ENCODE results near the gene MAPK8IP1.
"Not testable (repeated sequence)": the region's sequence is repeated elsewhere in the genome, so short reads cannot be mapped to it uniquely, and the experiment has no call there.

MAPK8IP1 gene

DNA sequence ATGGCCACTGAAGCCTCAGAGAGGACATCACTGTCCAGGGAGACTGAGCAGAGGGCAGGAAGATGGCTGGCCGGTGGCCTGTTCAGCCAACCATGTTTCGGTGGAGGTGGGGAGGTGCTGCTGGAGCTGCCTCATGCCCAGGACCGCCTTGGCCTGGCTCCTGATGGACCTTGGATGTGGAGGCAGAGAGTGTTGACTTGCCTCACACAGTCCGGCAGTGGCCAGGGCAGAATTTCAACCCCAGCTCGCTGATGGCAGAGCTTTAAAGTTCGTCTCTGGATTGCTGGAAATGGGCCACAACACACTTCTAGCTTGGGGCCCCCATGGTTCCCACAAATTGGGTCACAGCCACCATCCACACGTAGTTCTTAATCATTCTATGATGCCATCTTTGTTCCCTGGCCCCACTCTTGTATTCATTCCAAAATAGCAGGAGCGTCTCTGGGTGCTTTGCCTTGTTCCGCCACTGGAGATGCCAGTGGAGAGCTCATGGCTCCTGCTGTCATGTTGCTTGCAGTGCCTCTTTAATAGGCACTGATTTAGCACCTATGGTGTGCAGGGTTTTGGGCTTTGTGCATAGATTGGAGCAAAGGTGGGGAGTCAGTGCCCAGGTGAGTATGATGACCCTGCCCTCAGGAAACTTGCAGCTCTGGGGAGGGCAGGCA is 5.6 kb downstream of the MAPK8IP1 start:
- no peak for DNase-seq (ENCODE audit: low spot score)

DNA sequence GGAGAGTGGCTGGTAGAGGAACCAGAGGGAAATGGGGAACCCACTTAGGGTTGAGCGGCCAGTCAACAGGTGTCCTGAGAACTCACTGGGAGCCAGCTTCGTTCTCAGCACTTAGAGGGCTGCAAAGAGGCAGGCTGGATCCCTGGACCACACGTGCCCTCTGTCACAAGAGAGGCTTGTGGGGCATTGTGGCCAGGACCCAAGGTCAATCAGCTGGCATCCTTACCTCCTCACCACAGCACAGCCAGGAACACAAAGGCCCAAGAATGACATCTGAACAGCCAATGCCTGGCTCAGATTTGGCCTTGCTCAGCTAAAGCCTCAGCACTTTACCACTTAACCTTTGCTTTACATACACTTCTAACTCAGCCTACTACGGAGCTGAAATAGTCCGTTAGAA is 7.4 kb downstream of the MAPK8IP1 start:
- no peak for DNase-seq (ENCODE audit: low spot score)

DNA sequence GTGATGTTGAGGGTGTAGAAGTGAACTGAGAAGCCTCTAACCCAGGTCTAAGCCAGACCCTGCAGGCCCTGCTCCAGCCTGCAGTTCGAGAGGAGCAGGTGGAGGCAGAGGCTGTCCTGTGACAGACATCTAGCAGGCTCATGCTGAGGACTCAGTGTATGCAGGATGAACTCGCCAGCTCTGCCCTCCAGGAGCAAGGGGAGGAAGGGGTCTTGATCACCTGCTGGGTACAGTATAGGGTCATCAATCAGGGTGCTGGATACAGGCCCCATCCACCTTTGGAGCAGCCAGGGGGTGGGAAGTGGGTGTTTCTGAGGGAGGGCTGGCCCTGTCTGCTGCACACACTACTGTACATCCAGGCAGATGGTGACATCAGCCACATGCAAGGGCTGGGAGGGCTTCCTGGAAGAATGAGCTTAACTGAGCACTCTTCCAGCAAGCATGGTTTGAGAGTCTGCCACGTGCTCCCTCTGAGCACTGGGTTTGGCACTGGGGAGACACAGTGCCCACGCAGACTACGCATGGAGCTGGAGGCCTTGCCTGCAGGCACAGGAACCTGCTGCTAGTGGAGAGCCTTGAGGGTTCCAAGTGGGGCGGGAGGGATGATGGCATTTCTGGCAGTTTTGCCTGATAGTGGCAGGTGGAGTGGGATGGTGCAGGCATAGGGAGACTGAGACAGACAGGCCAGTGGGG is 9.2 kb downstream of the MAPK8IP1 start:
- DNase-seq (ENCODE audit: low spot score): no peak

DNA sequence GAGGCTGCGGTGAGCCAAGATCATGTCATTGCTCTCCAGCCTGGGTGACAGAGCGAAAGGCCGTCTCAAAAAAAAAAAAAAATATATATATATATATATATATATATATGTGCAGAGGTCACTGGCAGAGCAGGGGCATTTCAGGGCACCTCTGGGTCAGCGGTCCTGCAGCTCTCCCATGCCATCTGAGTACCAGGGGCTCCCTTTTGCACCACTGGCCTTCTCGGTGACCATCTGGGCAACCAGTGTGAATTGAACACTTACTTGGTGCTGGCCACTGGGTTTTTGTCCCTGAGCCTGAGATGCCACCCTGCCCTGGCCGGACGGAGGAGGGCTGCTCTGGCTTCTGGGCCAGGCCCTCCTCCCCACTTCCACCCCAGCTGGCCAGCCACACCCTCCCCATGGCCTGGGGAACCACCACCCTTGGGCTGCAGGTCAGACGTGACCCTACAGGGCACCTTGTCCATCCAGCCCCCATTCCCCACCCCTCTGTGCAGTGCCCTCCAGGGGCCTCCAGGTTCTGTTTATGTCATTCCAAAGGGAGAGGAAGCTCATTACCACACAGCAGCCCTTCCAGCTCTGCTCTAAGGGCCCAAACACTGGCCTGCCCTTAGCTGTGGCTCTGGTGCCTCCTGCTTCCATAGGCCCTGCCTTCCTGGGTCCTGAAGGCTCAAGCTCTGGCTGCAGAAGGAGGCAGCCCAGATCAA is 10.3 kb downstream of the MAPK8IP1 start:
- no peak for DNase-seq (ENCODE audit: low spot score)

DNA sequence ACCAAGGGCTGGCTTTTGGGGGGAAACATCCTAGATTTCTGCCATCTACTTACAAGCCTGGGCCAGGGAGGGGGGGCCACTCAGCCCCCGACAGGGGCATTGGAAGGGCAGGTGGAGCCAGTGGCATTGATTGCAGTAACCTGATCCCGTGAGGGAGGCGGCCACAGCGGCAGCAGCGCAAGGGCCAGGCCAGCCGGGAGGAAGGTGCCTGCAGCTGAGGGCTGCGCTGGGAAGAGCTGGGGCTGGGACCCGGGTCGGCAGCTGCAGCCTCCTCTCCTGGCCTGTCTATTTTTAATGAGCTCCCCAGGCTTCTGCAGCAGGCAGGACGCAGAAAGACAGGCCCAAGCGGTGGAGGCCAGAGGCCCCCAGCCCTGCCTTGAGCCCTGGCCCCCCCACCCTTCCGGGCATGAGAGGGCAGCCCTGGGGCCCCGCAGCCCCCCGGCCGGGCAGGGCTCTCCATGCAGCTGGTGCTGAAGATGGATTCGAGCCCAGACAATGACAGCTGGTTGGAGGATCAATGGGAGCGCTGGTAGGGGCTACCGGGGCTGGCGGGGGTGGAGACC is 11.1 kb downstream of the MAPK8IP1 start:
- DNase-seq (ENCODE audit: low spot score): peak; percentile 69

DNA sequence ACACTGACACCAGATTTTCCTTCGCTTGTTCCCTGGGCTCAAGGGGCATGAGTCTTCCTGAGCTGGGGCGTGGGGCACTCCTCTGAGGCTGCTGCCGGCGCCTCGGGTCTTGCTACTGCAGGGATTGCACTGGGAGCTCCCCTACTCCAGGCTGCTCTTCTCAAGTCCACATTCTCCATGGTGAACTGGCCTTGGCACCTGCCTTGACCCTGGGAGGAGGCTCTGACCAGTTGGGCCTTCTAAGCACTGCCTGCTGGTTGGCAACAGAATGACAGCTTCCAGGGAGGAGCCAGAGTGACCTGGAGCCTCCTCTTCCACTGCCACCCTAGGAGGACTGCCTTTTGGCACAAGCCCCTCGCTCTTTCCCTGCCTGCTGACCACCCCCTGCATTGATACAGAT is 12.1 kb downstream of the MAPK8IP1 start:
- DNase-seq (ENCODE audit: low spot score): no peak

DNA sequence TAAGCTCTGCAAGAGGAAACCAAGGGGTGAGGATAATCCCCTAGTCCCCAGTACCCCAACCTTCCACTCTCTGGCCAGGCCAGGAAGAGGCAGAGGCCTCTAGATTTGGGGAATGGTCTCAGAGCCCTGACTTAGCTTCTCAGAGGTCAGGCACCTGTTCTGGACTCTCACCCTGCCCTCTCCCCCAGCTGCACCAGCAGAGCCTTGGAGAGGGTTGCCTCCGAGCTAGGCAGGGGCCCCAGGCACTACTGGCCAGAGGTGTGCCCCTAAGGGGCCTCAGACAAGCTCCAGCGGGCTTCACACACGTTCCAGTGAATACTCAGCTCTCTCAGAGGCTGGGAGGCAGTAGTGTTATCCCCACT is 13.6 kb downstream of the MAPK8IP1 start:
- no peak for DNase-seq (ENCODE audit: low spot score)

DNA sequence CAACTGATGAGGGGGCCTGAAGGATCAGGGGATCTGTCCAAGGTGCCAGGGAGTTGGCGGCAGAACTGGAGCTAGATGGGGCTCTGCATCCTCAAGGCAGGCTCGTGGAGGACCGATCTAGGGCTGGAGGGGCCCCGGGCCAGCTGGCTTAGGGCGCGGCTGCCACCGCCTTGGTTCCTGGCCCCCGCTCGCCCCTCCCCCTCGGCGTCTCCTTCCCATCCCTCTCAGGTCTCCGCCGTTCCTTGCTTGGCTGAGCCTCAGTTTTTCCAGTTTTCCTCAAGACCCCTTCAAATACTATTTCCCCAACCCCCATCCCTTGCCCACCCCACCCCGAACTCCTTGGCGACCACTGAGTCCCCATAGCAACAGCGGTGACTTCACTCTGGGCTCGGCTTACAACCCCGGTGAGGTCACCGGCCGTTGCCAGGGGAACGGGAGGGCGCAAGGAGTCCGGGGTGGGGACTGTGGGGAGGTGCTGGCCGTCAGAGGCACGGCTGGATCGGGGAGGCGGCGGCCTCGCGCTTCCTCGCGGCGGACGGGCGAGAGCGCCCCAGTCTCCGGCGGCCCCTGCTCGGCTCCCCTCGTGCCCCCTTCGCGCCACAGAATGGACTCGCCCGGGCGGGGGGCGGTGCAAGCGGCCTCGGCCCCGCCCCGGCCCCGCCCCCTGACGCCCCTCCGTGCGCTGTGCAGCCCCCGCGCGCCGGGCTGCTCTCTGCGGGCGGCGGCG is 14.2 kb downstream of the MAPK8IP1 start:
- DNase-seq (ENCODE audit: low spot score): peak; percentile 97

DNA sequence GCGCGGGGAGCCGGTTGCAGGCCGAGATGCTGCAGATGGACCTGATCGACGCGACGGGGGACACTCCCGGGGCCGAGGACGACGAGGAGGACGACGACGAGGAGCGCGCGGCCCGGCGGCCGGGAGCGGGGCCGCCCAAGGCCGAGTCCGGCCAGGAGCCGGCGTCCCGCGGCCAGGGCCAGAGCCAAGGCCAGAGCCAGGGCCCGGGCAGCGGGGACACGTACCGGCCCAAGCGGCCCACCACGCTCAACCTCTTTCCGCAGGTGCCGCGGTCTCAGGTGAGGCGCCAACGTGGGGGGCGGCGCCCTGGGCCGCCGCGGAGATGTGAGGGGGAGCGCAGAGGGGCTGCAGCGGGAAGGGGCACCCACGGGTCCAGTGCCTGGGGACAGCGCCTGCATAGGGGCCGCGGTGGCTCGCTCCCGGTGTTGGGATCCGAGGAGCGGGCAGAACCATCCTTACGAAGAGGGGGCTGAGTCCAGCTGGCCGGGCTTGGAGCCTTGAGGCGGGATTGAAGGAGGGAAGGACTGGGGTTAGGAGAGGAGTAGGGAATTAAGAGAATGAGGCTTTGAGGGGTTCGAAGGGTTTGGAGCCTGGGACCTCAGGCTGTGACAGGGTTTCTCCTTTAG is 14.8 kb downstream of the MAPK8IP1 start:
- not testable (repeated sequence) for DNase-seq (ENCODE audit: low spot score)

DNA sequence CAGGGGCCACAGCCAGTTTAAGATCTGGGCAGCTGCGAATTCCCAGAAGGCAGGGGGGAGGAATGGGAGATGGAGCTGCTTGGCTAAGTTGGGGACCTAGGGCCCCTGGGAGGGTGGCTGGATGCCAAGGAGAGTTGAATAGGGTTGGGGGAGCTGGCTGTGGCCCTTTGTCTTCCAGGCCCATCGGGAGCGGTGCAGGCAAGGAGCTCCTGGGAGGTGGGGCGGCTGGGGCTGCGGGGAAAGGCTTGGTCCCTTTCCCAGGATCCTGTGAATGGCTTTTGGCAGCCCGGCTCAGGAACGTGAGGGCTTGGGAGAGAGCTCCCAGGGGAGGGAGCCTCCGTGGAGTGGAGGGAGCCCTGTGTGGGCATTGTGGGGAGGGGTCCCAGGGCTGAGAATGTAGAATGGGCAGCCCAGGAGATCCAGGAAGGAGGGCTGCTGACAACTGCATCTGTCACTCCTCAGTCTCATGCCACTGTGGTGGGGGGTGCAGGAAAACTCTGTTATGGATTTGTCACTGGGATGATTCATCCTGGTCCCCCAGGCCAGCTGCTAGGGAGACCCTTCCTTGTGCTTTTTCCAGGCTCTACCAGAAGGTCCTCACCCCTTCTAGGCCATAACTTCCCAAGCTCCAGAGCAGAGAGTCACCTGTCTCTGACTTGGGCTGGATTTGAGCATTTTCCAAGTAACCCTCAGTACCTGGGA is 15.6 kb downstream of the MAPK8IP1 start:
- no peak for DNase-seq (ENCODE audit: low spot score)

DNA sequence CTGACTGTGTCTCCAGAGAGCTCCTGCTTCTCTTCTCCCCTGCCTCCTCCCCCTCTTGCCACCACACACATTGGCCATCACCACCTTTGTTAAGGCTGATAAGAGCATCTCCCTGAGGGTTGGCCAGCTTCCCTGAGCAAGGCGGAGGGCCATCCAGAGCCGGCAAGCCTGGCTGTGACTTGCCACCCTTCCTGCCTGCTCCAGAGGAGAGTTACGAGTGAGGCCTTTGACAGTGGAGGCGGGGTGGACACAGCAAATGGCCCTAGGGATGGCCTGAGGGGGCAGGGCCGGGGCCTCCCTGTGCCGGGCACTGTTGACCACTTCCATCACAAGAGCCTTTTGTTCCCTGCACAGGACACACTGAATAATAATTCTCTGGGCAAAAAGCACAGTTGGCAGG is 16.2 kb downstream of the MAPK8IP1 start:
- DNase-seq (ENCODE audit: low spot score): no peak

DNA sequence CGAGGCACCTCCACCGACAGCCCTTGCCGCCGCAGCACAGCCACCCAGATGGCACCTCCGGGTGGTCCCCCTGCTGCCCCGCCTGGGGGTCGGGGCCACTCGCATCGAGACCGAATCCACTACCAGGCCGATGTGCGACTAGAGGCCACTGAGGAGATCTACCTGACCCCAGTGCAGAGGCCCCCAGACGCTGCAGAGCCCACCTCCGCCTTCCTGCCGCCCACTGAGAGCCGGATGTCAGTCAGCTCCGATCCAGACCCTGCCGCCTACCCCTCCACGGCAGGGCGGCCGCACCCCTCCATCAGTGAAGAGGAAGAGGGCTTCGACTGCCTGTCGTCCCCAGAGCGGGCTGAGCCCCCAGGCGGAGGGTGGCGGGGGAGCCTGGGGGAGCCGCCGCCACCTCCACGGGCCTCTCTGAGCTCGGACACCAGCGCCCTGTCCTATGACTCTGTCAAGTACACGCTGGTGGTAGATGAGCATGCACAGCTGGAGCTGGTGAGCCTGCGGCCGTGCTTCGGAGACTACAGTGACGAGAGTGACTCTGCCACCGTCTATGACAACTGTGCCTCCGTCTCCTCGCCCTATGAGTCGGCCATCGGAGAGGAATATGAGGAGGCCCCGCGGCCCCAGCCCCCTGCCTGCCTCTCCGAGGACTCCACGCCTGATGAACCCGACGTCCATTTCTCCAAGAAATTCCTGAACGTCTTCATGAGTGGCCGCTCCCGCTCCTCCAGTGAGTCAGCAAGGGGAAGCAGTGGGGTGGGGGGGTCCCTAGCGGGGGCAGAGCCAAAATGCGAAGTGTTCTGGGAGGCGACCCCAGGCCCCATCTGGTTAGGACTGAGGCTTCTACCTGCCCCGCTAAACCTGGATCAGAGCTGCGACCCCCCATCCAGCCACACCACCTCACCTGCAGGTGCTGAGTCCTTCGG is 17.3 kb downstream of the MAPK8IP1 start:
- no peak for DNase-seq (ENCODE audit: low spot score)

DNA sequence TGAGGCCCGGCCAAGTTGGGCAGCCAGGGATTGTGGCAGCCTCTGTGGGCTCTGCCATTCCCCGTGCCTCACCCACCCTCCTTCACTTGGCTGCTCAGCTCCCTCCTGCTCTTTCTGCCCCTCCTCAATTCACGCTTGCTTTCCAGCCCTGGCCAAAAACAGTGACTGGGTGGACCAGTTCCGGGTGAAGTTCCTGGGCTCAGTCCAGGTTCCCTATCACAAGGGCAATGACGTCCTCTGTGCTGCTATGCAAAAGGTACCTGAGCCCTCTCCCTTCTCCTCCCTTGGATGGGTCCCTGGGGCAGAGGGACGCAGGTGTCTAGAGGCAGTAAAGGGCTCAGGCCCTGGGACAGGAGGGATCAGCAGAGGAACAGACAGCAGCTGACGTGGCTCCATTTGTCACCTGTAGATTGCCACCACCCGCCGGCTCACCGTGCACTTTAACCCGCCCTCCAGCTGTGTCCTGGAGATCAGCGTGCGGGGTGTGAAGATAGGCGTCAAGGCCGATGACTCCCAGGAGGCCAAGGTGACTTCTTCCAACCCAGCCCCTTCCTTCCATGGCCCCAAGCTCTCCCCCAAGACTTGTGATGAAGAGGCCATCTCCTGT is 19.0 kb downstream of the MAPK8IP1 start:
- DNase-seq (ENCODE audit: low spot score): no peak

DNA sequence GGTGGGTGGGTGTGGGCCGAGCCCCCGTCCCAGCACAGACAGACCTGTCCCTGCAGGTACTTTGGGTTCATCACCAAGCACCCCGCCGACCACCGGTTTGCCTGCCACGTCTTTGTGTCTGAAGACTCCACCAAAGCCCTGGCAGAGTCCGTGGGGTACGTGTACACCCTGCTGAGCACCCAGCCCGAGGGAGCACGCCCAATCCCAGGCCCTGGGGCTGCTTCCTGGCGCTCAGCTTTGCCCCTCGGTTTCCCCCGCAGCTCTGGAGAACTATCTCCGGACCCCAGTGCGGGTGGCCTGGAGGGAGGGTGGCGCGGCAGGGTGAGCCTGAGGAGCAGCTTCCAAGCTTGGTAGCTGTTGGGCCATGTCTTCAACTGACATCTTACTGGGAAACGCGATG is 19.6 kb downstream of the MAPK8IP1 start:
- no peak for DNase-seq (ENCODE audit: low spot score)

DNA sequence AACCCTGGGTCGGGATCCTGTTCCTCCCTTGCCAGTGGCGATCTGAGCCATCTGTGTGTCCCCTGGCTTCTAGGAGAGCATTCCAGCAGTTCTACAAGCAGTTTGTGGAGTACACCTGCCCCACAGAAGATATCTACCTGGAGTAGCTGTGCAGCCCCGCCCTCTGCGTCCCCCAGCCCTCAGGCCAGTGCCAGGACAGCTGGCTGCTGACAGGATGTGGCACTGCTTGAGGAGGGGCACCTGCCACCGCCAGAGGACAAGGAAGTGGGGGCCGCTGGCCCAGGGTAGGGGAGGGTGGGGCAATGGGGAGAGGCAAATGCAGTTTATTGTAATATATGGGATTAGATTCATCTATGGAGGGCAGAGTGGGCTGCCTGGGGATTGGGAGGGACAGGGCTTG is 20.1 kb downstream of the MAPK8IP1 start:
- not testable (repeated sequence) for DNase-seq (ENCODE audit: low spot score)

DNA sequence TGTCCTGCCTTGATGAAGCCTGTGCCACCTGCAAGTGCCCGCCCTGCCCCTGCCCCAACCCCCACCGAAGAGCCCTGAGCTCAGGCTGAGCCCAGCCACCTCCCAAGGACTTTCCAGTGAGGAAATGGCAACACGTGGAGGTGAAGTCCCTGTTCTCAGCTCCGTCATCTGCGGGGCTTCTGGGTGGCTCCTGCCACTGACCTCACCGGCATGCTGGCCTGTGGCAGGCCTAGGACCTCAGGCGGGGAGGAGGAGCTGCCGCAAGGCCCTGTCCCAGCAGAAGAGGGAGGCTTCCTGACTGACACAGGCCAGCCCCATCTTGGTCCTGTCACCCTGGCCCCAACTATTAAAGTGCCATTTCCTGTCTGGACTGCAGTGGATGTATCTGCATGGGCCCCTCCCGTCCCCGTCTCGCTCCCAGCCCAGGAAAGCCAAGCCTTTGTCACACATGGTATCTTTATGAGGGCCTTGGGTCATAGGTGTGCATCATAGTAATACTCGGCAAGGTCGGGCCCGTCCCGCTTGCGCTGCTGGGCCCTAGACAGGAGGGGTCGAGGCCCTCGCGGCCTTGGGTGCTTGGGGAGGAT is 20.7 kb downstream of the MAPK8IP1 start:
- DNase-seq (ENCODE audit: low spot score): no peak

DNA sequence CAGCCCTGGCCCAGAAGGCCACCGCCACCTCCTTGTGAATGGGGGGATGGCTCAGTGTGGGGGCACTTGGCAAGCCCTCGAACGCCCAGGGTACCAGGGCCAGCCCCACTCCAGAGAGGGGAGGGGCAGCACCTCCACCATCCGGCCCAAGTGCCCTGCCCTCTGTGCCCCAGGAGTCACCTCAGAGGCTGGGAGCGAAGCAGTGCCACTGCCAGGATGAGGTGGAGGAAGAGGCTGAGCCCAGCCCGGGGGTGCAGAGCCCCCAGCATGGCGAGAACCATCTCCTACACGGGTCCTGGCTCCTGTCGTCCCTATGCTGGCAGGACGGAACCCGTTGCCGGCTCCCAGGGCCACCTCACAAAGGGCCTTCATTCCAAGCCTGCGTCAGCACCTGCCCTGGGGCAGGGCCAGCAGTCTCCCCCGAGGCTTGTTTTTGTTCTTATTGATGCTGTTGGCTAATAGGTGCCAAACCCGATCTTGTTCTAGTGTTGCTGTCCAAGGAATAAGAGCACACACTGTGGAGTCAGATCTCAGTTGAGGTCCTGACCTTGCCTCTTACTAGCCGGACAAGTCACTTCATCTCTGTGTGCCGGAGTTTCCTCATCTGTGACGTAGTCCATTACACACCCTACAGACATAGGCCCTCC is 21.6 kb downstream of the MAPK8IP1 start, which contains the start of gene FREY1:
Gene FREY1 (minus strand): TSS at position 307 of the 647 bp plus-strand sequence. CDS start 26 bp downstream, at position 281.
- DNase-seq (ENCODE audit: low spot score): no peak

DNA sequence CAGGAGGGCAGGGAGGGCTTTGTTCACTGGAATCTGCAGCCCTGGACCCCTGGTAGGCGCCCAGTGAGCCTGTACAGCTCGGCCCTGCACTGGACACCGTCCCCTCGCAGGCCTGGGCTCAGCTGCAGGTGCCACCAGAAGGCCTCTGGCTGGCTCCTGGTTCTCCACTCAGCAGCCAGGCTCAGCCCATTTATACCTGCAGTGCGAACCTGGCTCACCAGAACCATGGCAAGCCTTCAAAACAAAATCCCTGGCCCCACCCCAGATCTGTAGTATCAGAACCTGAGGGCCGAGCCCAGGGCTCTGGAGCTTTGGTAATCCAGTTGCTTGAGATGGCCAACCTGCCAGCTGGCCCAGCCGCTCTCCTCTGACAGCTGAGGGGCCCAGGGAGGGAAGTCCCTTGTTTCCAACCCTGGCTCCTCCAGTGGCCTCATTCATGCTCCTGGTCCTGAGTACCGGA is 22.5 kb downstream of the MAPK8IP1 start:
- DNase-seq (ENCODE audit: low spot score): no peak
